SK-N-SH (cell line): Measurements from ENCODE around the gene ADTRP. TPM values are rescaled to one million over a fixed set of nuclear protein-coding genes. Genes with fewer than 3 reads are reported as not detected.

ENCODE experiments used
- CTCF ChIA-PET: fragments of 300-600, 350-600 bp; formaldehyde crosslinking; extraction: SDS; loops from one replicate; lab custom pipeline; 2021; lab: Yijun Ruan, JAX
- POLR2A ChIA-PET: fragments of 350-600 bp; sonication (Branson Sonifier 250); formaldehyde crosslinking; extraction: SDS; loops from one replicate; lab custom pipeline; 2020; ENCODE audit warnings: antibody characterized with exemption, inconsistent platforms; lab: Yijun Ruan, JAX
- DNase-seq: peaks from one replicate; pipeline ENCODE4 v3.0.0; 2012
- H2AFZ ChIP-seq: fragments of 200-600 bp; sonication (generic); 2 replicates; pipeline ENCODE4 v1.8.1; 2016; ENCODE audit warnings: antibody characterized with exemption, mild to moderate bottlenecking, low read depth
- H3F3A ChIP-seq: fragments of 200-600 bp; sonication (generic); replicated peaks from 2 replicates; pipeline ENCODE3; 2016; ENCODE audit warnings: antibody characterized with exemption, mild to moderate bottlenecking; ENCODE audit not compliant: insufficient read depth
- H3K27ac ChIP-seq, 2 experiments: fragments of 200-500 bp in 1 of 2; fragments of 200-600 bp in 1 of 2; sonication (Bioruptor generic) in 1 of 2; sonication (generic), shearing (Covaris generic) in 1 of 2; 2 replicates each; pipeline versions ENCODE4 v1.5.1 to v1.6.1; 2014 to 2016; ENCODE audit warnings: low read depth in 2 of 2, inconsistent platforms in 1 of 2, low read length in 1 of 2, mild to moderate bottlenecking in 1 of 2, mixed read lengths in 1 of 2
- H3K27me3 ChIP-seq: fragments of 200-600 bp; sonication (generic), shearing (Covaris generic); 2 replicates; pipeline ENCODE4 v1.6.1; 2016; ENCODE audit warnings: mixed run types; ENCODE audit not compliant: insufficient read depth
- H3K36me3 ChIP-seq, 2 experiments: fragments of 200-500 bp in 1 of 2; fragments of 200-600 bp in 1 of 2; sonication (Bioruptor generic) in 1 of 2; sonication (generic) in 1 of 2; replicated peaks in 1 of 2; 2 replicates each; pipeline versions ENCODE3 to v1.5.1; 2014 to 2016; ENCODE audit warnings: low read length in 1 of 2, mild to moderate bottlenecking in 1 of 2; ENCODE audit not compliant: insufficient read depth in 2 of 2, control insufficient read depth in 1 of 2
- H3K4me1 ChIP-seq, 2 experiments: fragments of 200-500 bp in 1 of 2; fragments of 200-600 bp in 1 of 2; sonication (Bioruptor generic) in 1 of 2; sonication (generic), shearing (Covaris generic) in 1 of 2; 2 replicates each; pipeline versions ENCODE4 v1.5.1 to v1.6.1; 2014 to 2016; ENCODE audit warnings: low read depth in 1 of 2, low read length in 1 of 2, mixed run types in 1 of 2; ENCODE audit not compliant: insufficient read depth in 2 of 2, control insufficient read depth in 1 of 2
- H3K4me2 ChIP-seq: fragments of 200-600 bp; sonication (generic), shearing (Covaris generic); 2 replicates; pipeline ENCODE4 v1.6.1; 2017; ENCODE audit warnings: mixed run types
- H3K4me3 ChIP-seq, 2 experiments: fragments of 200-500 bp in 1 of 2; fragments of 200-600 bp in 1 of 2; sonication (Bioruptor generic) in 1 of 2; sonication (generic), shearing (Covaris generic) in 1 of 2; 2 replicates each; pipeline versions ENCODE4 v1.5.1 to v1.8.1; 2014 to 2016; ENCODE audit warnings: low read depth in 2 of 2, inconsistent platforms in 1 of 2, low read length in 1 of 2, mild to moderate bottlenecking in 1 of 2, mixed read lengths in 1 of 2, moderate library complexity in 1 of 2
- H3K79me2 ChIP-seq: fragments of 200-600 bp; sonication (generic); 2 replicates; pipeline ENCODE4 v1.8.1; 2017; ENCODE audit warnings: mild to moderate bottlenecking; ENCODE audit not compliant: insufficient read depth
- H3K9ac ChIP-seq: fragments of 200-600 bp; sonication (generic); 2 replicates; pipeline ENCODE4 v1.6.1; 2017; ENCODE audit warnings: mixed run types
- H3K9me2 ChIP-seq: fragments of 200-600 bp; sonication (generic); 2 replicates; pipeline ENCODE4 v1.6.1; 2017; ENCODE audit warnings: mixed run types
- H3K9me3 ChIP-seq: fragments of 200-600 bp; sonication (generic); 2 replicates; pipeline ENCODE4 v1.6.1; 2017; ENCODE audit warnings: mixed run types, mild to moderate bottlenecking, moderate library complexity
- H4K20me1 ChIP-seq: fragments of 200-600 bp; sonication (generic); 2 replicates; pipeline ENCODE4 v1.6.1; 2017; ENCODE audit warnings: mild to moderate bottlenecking, mixed run types; ENCODE audit not compliant: insufficient read depth
- FOXJ3 ChIP-seq: sonication (generic); formaldehyde crosslinking; IDR thresholded peaks from 2 replicates; pipeline ENCODE4 v1.5.1; 2020; ENCODE audit warnings: mild to moderate bottlenecking, missing genetic modification reagents
- FOXM1 ChIP-seq: IDR thresholded peaks from 2 replicates; pipeline ENCODE4 v1.4.0; 2012; ENCODE audit warnings: low read depth, mild to moderate bottlenecking
- MAX ChIP-seq: IDR thresholded peaks from 2 replicates; pipeline ENCODE4 v1.4.0; 2012; ENCODE audit warnings: low read depth
- NRF1 ChIP-seq: IDR thresholded peaks from 2 replicates; pipeline ENCODE4 v1.6.1; 2012; ENCODE audit warnings: low read depth, mild to moderate bottlenecking, low read length
- PBX3 ChIP-seq: IDR thresholded peaks from 2 replicates; pipeline ENCODE4; 2012
- POLR2AphosphoS5 ChIP-seq: IDR thresholded peaks from 2 replicates; pipeline ENCODE4 v1.6.1; 2012; ENCODE audit warnings: low read depth, low read length
- RAD21 ChIP-seq: IDR thresholded peaks from 2 replicates; pipeline ENCODE4 v1.6.1; 2012; ENCODE audit warnings: mild to moderate bottlenecking, low read length
- RCOR1 ChIP-seq: fragments of 150-350 bp; IDR thresholded peaks from 2 replicates; pipeline ENCODE4 v1.6.1; 2017; ENCODE audit warnings: antibody characterized with exemption, low read length
- RFX5 ChIP-seq: IDR thresholded peaks from 2 replicates; pipeline ENCODE4 v1.6.1; 2012; ENCODE audit warnings: mild to moderate bottlenecking, improper control_type of control experiment, low read length
- TEAD4 ChIP-seq: IDR thresholded peaks from 2 replicates; pipeline ENCODE4 v1.4.0; 2012; ENCODE audit warnings: mild to moderate bottlenecking, borderline replicate concordance; ENCODE audit not compliant: insufficient read depth
- WGBS: methylation state at CpG from one replicate; pipeline ENCODE4 v1.1.6; 2017; ENCODE audit warnings: low lambda C conversion rate; 5-methylcytosine and 5-hydroxymethylcytosine counted together
- polyA plus RNA-seq, 3 experiments: library from polyadenylated mRNA; depleted of rRNA; stranded (reverse); fragments of >200 nt; gene quantifications; 2 replicates each; pipeline ENCODE4 v1.2.3, GENCODE V29; 2012
- TF ChIP-seq, protein P1 (sequence below): IDR thresholded peaks from 2 replicates; pipeline ENCODE4 v1.6.1; 2012; ENCODE audit warnings: mild to moderate bottlenecking, low read depth, low read length, moderate library complexity

Gene ADTRP
- polyA plus RNA-seq, 1 of the 3 experiments (the other 2 are of a cell fraction), result 0.84 TPM

DNA sequence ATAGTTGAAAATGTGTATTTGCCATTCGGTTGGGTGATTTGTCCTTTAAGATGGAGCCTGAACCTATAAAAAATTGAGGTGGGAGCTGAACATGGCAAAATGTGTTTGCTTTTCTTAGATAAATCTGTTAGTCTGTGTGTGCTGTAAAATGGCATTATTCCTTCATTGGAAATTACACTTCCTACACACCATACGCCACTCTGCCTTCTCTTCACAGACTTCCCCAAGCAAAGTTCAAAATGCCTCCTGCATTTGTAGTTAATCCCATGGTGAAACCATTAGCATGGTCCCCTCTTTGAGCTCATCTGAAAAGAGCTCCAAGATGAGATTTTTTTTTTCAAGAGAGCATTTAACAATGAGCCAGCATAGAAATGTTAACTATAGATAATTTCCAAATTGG lies 567 bp downstream of the ADTRP start:
- CTCF ChIA-PET, result interaction anchor here (1.3 kb wide), 1 partner anchor 10 kb away, joined by 3 read pairs; no protein-coding TSS in a partner anchor
- no peak overlapping the region for H3K4me2 ChIP-seq
- H2AFZ ChIP-seq, result no peak overlapping the region
- H3K4me1 ChIP-seq, result 0 out of 4 replicates have a peak, but pooled peaks cover 0 to 3% of the 10 kb centered on the region in 2 experiments
- H3K36me3 ChIP-seq, result no peaks in the 10 kb centered on the region
- H3K9me2 ChIP-seq, result no peaks in the 10 kb centered on the region
- H3K27me3 ChIP-seq, result no peaks in the 10 kb centered on the region
- H3F3A ChIP-seq, result no peaks in the 10 kb centered on the region
- DNase-seq, result no peak
- no peaks in the 10 kb centered on the region for H3K9me3 ChIP-seq
- 92% methylated on average over 2 of the region's 2 CpGs for WGBS
- H3K27ac ChIP-seq, result no peak overlapping the region
- no peak overlapping the region for H3K4me3 ChIP-seq
- no peak overlapping the region for H3K9ac ChIP-seq
- H4K20me1 ChIP-seq, result no peaks in the 10 kb centered on the region
- H3K79me2 ChIP-seq, result no peaks in the 10 kb centered on the region
- TF ChIP-seq MAX (no peak), RCOR1 (no peak), FOXJ3 (CRISPR knock-in tag) (no peak), RFX5 (no peak), TEAD4 (no peak), PBX3 (no peak)
- TF ChIP-seq, protein P1, sequence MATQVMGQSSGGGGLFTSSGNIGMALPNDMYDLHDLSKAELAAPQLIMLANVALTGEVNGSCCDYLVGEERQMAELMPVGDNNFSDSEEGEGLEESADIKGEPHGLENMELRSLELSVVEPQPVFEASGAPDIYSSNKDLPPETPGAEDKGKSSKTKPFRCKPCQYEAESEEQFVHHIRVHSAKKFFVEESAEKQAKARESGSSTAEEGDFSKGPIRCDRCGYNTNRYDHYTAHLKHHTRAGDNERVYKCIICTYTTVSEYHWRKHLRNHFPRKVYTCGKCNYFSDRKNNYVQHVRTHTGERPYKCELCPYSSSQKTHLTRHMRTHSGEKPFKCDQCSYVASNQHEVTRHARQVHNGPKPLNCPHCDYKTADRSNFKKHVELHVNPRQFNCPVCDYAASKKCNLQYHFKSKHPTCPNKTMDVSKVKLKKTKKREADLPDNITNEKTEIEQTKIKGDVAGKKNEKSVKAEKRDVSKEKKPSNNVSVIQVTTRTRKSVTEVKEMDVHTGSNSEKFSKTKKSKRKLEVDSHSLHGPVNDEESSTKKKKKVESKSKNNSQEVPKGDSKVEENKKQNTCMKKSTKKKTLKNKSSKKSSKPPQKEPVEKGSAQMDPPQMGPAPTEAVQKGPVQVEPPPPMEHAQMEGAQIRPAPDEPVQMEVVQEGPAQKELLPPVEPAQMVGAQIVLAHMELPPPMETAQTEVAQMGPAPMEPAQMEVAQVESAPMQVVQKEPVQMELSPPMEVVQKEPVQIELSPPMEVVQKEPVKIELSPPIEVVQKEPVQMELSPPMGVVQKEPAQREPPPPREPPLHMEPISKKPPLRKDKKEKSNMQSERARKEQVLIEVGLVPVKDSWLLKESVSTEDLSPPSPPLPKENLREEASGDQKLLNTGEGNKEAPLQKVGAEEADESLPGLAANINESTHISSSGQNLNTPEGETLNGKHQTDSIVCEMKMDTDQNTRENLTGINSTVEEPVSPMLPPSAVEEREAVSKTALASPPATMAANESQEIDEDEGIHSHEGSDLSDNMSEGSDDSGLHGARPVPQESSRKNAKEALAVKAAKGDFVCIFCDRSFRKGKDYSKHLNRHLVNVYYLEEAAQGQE, result no peak
- POLR2A ChIA-PET, result no interaction called here

DNA sequence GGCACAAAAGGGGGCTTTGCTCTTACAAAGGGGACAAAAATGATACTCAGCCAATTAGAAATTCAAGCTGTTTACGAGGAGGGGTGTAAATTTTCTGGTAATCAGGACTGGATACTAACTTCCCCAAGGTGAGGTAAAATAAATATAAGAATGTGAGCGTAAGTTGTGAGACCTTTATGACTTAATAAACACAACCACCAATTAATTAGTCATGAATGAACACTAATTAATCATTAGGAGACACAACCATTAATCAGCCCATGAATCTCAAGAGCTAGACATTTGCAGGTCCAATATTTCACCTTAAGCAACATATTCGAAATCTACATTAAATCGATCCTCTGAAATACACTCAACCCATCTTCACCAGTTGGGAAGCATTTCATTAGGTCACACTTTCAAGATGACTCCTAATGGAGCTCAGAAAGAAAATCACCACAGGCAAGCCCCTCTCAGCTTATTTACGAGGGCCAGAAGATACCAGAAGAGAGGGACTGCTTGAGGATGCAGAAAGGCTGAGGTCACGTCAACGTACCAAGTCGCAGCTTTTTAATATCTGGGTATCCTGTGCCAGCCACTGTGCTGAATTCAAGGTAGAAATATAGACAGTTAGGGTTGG lies 2.7 kb downstream of the ADTRP start:
- H3F3A ChIP-seq, result peaks cover 19% of the 10 kb centered on the region
- H3K4me2 ChIP-seq, result no peak overlapping the region
- no peak overlapping the region for H2AFZ ChIP-seq
- DNase-seq, result no peak
- H4K20me1 ChIP-seq, result no peaks in the 10 kb centered on the region
- no peak overlapping the region for H3K27ac ChIP-seq
- CTCF ChIA-PET, result no interaction called here
- H3K4me1 ChIP-seq, result peaks cover 0 to 21% of the 10 kb centered on the region in 2 experiments; a peak in 2 of 4 replicates
- POLR2A ChIA-PET, result no interaction called here
- H3K27me3 ChIP-seq, result no peaks in the 10 kb centered on the region
- H3K36me3 ChIP-seq, result no peaks in the 10 kb centered on the region
- no peak overlapping the region for H3K9ac ChIP-seq
- no peak overlapping the region for H3K4me3 ChIP-seq
- H3K9me3 ChIP-seq, result no peaks in the 10 kb centered on the region
- WGBS, result 96% methylated on average over 8 of the region's 8 CpGs
- no peaks in the 10 kb centered on the region for H3K9me2 ChIP-seq
- TF ChIP-seq FOXM1 (no peak), RAD21 (no peak), NRF1 (no peak), POLR2AphosphoS5 (no peak)
- no peaks in the 10 kb centered on the region for H3K79me2 ChIP-seq
